ENCODE results near the gene STAT2.
A peak's percentile ranks its signal among the peaks of the same experiment; 100 is the strongest.
"Not testable (repeated sequence)": the region's sequence is repeated elsewhere in the genome, so short reads cannot be mapped to it uniquely, and the experiment has no call there.

The STAT2 gene

DNA sequence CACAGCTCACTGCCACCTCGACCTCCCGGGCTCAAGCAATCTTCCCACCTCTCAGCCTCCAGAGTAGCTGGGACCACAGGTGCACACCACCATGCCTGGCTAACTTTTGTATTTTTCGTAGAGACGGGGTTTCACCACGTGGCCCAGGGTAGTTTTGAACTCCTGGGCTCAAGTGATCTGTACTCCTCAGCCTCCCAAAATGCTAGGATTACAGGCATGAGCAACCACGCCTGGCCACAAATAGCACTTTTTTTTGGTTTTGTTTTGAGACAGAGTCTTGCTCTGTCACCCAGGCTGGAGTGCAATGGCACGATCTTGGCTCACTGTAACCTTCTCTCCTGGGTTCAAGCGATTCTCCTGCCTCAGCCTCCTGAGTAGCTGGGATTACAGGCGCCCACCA is 12.7 kb downstream of the STAT2 start:
- H3K4me1 Mint-ChIP-seq (ENCODE audit: low read depth in 2 of 2); H3K9me3 Mint-ChIP-seq; ATAC-seq (replicated peaks); DNase-seq; H3K4me3 Mint-ChIP-seq; H3K27me3 Mint-ChIP-seq: not testable (repeated sequence)
- Mint-ChIP-seq H3K36me3 (ENCODE audit: insufficient read depth) (peaks cover 77% of the 10 kb centered on the region), H3K27ac (peak overlapping the region in 1 of 2 donors; percentile 73)

DNA sequence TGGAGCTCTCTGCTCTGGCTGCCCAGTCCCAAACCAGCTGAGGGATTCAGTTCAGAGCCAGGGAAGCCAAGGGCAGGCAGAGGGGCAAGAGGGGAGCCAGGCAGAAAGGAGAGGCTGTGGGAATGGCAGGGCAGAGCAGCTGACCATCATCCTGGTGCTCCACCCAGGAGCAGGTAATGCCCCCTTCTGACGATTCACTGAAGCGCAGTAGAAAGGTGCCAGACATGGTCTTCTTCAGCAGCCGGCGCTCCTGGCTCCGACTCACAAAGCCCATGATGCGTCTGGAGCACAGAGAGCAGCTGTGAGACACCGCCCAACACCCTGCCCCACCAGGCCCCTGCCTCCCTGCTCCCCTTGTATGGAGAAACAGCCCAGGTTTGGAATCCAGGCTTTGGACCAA is 13.2 kb downstream of the STAT2 start:
- H3K4me3 Mint-ChIP-seq = no peak overlapping the region
- peaks cover 75% of the 10 kb centered on the region for H3K36me3 Mint-ChIP-seq (ENCODE audit: insufficient read depth)
- peak overlapping the region in 1 of 2 donors; percentile 73 for H3K27ac Mint-ChIP-seq
- no peaks in the 10 kb centered on the region for H3K4me1 Mint-ChIP-seq (ENCODE audit: low read depth in 2 of 2)
- ATAC-seq (replicated peaks) (peak; percentile 19), DNase-seq (no peak)
- no peaks in the 10 kb centered on the region for H3K27me3 Mint-ChIP-seq
- no peaks in the 10 kb centered on the region for H3K9me3 Mint-ChIP-seq

DNA sequence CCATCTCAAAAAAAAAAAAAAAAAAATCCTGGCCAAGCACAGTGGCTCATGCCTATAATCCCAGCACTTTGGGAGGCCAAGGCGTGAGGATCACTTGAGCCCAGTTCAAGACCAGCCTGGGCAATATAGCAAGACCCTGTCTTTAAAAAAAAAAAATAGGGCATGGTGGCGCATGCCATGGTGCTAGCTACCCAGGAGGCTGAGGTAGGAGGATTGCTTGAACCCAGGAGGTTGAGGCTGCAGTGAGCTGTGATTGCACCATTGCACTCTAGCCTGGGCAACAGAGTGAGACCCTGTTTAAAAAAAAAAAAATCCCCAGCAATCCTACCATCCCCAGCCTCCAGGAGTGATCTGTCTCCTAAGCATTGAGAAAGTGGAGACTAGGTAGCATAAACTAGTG is 17.6 kb downstream of the STAT2 start:
- ATAC-seq (replicated peaks); H3K4me3 Mint-ChIP-seq; DNase-seq; H3K27me3 Mint-ChIP-seq; H3K9me3 Mint-ChIP-seq: not testable (repeated sequence)
- Mint-ChIP-seq H3K4me1 (ENCODE audit: low read depth in 2 of 2) (peaks cover 13 to 15% of the 10 kb centered on the region in 2 donors), H3K27ac (peak overlapping the region; percentile 23 to 74), H3K36me3 (ENCODE audit: insufficient read depth) (peaks cover 38% of the 10 kb centered on the region)

DNA sequence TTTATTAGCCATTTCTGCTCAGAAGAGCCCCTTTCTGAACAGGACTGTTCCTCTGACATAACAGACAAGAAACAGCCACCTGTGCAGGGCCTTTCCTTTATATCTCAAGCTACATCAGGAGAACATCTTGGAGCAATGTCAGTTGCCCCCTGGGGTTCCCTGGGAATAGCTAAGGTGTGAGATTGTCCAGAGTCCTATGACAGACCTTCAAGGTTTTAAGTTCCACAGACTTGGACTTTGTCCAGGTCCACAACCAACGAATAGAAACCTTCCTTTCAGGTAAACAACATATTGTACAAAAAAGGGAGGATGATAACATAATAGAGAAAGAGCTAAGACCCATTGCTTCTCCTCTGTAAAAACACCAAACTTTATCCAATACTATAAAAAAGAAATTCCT is 18.3 kb downstream of the STAT2 start:
- Mint-ChIP-seq H3K4me3 (no peak overlapping the region), H3K27ac (peak overlapping the region; percentile 24 to 74), H3K9me3 (no peaks in the 10 kb centered on the region), H3K36me3 (ENCODE audit: insufficient read depth) (peaks cover 34% of the 10 kb centered on the region), H3K27me3 (no peaks in the 10 kb centered on the region), H3K4me1 (ENCODE audit: low read depth in 2 of 2) (peaks cover 13 to 15% of the 10 kb centered on the region in 2 donors)
- ATAC-seq (replicated peaks) (no peak), DNase-seq (no peak)

DNA sequence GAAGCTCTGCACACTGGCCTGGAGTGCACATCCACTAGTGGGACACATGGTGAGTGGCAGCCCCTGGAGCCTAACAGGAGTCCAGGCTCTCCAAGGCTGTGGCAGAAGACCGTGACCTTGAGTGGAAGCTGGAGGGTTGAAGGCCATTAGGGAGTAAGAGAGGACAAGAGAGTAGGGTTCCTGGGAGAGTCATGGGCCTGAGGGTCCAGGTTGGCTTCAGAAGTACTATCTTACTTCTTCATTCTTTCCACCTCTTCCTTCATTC is 20.8 kb downstream of the STAT2 start:
- DNase-seq (no peak), ATAC-seq (replicated peaks) (no peak)
- H3K9me3 Mint-ChIP-seq = no peaks in the 10 kb centered on the region
- peaks cover 18% of the 10 kb centered on the region for H3K36me3 Mint-ChIP-seq (ENCODE audit: insufficient read depth)
- H3K4me3 Mint-ChIP-seq = peak overlapping the region; percentile 83 to 84
- peaks cover 13 to 19% of the 10 kb centered on the region in 2 donors for H3K4me1 Mint-ChIP-seq (ENCODE audit: low read depth in 2 of 2)
- peak overlapping the region; percentile 95 to 97 for H3K27ac Mint-ChIP-seq
- no peaks in the 10 kb centered on the region for H3K27me3 Mint-ChIP-seq

DNA sequence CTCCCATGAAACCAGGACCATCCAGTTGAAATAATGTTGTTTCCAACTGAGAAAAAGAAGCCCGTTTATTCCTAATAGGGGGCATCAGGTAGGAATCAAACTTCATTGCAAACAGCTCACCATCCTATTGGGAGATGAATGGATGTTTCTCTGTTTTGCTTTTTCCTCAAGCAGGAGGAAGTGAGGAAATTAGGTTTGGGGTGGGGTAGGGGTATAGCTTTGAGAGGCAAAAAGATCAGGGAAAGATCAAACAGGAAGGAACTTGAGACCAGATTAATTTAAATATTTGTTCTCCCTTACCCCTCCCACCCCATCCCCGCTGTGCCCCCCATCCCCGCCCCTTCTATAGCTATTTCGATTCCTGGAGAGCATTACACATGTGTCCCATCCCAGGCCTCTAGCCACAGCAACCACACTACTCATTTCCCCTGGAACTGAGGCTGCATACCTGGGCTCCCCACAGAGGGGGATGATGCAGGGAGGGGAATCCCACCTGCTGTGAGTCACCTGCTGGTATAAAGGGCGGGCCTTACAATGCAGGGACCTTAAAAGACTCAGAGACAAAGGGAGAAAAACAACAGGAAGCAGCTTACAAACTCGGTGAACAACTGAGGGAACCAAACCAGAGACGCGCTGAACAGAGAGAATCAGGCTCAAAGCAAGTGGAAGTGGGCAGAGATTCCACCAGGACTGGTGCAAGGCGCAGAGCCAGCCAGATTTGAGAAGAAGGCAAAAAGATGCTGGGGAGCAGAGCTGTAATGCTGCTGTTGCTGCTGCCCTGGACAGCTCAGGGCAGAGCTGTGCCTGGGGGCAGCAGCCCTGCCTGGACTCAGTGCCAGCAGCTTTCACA is 21.4 kb downstream of the STAT2 start, which contains the start of gene IL23A:
Gene IL23A, plus strand, starts transcription at position 577 of the 850 bp plus-strand sequence. Its CDS starts 161 bp downstream, at position 738.
- ATAC-seq (replicated peaks) = peak; percentile 72
- no peaks in the 10 kb centered on the region for H3K27me3 Mint-ChIP-seq
- DNase-seq = peak; percentile 62 to 67 (median 65)
- peak within 1 kb of the TSS; percentile 95 to 97 for H3K27ac Mint-ChIP-seq
- H3K4me1 Mint-ChIP-seq (ENCODE audit: low read depth in 2 of 2) = peaks cover 15 to 23% of the 10 kb centered on the region in 2 donors
- H3K9me3 Mint-ChIP-seq = no peaks in the 10 kb centered on the region
- peak within 1 kb of the TSS; percentile 83 to 84 for H3K4me3 Mint-ChIP-seq
- peaks cover 20% of the 10 kb centered on the region for H3K36me3 Mint-ChIP-seq (ENCODE audit: insufficient read depth)

DNA sequence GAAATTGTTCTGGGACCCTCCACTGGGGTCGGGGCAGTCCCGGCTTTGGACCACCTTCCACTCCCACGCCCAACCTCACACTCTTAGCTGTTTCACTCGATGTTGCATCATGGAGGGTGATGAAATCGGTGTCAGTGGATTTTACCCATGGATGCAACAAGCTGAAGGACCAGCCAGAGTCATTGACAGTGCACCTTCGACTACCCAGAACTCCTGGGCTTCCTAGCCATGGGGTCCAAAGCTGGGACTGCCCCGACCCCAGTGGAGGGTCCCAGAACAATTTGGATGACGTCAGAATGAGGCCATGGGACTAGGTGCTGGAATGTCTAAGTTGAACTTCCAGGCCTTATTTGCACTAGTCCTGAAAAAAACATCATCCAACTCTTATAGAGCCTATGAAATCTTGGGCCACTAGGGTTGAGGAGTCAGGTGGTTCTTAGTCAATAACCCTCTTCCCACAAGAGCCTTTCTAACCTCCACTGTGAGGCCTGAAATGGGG is 22.1 kb downstream of the STAT2 start:
- H3K9me3 Mint-ChIP-seq = no peaks in the 10 kb centered on the region
- H3K27me3 Mint-ChIP-seq = no peaks in the 10 kb centered on the region
- peaks cover 28% of the 10 kb centered on the region for H3K36me3 Mint-ChIP-seq (ENCODE audit: insufficient read depth)
- peak overlapping the region; percentile 95 to 97 for H3K27ac Mint-ChIP-seq
- no peak for DNase-seq
- no peak for ATAC-seq (replicated peaks)
- H3K4me1 Mint-ChIP-seq (ENCODE audit: low read depth in 2 of 2) = peaks cover 21 to 30% of the 10 kb centered on the region in 2 donors
- H3K4me3 Mint-ChIP-seq = no peak overlapping the region

DNA sequence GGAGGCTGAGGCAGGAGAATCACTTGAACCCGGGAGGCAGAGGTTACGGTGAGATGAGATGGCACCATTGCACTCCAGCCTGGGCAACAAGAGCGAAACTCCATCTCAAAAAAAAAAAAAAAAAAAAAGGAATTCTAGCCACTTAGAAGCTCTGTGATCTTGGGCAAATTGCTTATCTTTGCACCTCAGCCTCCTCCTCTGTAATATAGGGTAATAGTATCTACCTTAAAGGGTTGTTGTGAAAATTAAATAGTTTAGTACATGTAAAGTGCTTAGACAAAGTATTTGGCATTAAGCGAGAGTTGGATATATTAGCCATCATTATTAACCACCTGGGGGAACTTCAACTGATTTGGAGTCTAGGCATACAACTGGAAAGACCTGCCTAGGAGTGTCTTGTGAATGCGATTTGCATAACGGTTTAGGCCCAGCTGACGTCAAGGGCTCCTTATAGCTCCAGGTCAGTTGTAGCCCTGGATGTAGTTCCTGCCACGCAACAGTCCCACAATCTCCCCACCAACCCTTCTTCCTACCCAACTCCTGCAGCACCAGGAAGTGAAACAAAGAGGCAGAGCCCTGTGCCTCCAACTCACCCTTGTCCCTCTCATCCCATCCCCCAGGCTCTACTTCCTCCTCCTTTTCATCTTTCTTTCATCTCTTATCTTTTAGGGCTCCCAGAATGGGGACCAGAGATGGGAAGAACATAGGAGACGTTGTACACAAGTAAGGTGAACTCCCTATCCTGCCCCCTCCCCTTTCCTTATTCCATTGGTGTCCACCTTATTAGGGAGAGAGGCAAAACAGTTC is 23.3 kb downstream of the STAT2 start:
- ATAC-seq (replicated peaks) = no peak
- H3K4me3 Mint-ChIP-seq = no peak overlapping the region
- H3K36me3 Mint-ChIP-seq (ENCODE audit: insufficient read depth) = peaks cover 26% of the 10 kb centered on the region
- H3K27me3 Mint-ChIP-seq = no peaks in the 10 kb centered on the region
- no peaks in the 10 kb centered on the region for H3K9me3 Mint-ChIP-seq
- H3K27ac Mint-ChIP-seq = peak overlapping the region; percentile 41 to 95
- DNase-seq = no peak
- H3K4me1 Mint-ChIP-seq (ENCODE audit: low read depth in 2 of 2) = peaks cover 25 to 32% of the 10 kb centered on the region in 2 donors

DNA sequence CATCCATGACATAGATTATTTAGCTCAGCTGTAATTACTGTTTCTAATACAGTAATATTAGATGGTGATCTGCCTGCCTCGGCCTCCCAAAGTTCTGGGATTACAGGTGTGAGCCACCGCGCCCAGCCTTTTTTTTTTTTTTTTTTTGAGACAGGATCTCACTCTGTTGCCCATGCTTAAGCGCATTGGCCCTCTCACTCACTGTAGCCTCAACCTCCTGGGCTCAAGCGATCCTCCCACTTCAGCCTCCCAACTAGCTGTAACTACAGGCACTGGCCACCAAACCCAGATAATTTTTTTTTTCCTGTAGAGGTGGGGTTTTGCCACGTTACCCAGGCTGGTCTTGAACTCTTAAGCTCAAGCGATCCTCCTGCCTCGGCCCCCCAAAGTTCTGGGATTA is 24.4 kb downstream of the STAT2 start:
- DNase-seq, H3K9me3 Mint-ChIP-seq: not testable (repeated sequence)

DNA sequence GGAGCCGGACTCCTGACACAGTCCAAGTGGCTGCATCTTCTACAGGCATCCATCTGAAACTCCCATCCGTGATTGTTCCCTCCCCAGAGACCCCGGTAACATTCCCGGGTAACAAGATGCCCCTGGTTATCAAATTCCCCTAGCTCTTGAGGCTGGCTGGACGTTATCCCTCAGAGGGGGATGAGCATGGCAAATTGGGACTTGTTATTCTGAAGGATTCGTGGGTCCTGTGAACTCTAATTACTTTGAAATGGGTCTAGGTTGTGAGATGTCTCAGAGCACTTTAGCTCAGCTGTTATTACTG is 25.5 kb downstream of the STAT2 start:
- Mint-ChIP-seq H3K4me3 (peak overlapping the region; percentile 91 to 94), H3K27me3 (no peaks in the 10 kb centered on the region), H3K36me3 (ENCODE audit: insufficient read depth) (peaks cover 26% of the 10 kb centered on the region), H3K27ac (peak overlapping the region; percentile 100), H3K9me3 (no peaks in the 10 kb centered on the region), H3K4me1 (ENCODE audit: low read depth in 2 of 2) (peaks cover 23 to 30% of the 10 kb centered on the region in 2 donors)
- ATAC-seq (replicated peaks) (no peak), DNase-seq (no peak)

More for the DNA sequence above, 24.4 kb downstream of the STAT2 start:
- peak overlapping the region in 1 of 2 donors; percentile 19 for H3K4me3 Mint-ChIP-seq
- peak overlapping the region in 1 of 2 donors; percentile 100 for H3K27ac Mint-ChIP-seq
- not testable (repeated sequence) for H3K27me3 Mint-ChIP-seq; ATAC-seq (replicated peaks)
- peaks cover 25 to 32% of the 10 kb centered on the region in 2 donors for H3K4me1 Mint-ChIP-seq (ENCODE audit: low read depth in 2 of 2)
- peaks cover 26% of the 10 kb centered on the region for H3K36me3 Mint-ChIP-seq (ENCODE audit: insufficient read depth)

DNA sequence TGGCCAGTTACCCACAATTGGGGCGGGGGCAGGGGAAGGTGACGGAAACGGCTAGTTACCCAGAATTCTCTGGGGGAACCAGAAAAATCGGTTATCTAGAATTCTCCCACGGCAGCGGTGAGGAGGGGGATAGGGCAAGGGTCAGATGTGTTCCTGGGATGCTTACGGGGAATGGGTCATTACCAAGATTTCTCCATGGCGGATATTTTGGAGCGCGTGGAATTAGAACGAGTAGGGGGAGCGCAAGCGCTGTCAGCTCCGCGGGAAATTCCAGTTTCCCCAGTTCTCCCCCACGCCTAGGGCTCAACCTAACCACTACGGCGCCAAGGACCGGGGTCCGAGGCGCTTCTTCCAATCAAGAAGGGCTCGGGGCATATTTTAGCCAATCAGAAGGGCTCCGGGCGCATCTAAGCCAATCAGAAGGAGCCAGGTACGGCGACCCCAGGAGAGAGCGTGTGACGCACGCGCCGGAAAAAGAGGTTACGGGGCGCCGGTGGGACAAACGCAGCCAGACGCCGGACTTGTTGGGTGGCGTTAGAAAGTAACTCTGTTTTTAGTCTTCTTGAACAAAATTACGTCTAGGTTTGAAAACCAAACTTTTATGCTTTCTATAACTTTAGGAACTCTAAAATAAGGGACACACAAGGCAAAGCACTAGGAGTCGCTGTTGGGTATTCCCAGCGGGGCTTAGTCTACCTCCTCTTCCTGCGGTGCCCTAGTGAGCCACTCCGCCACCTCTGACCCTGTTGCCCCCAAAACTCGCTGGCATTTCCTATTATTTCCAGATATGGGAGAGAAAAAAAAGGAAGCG is 26.0 kb downstream of the STAT2 start, which contains the start of gene PAN2:
Gene PAN2, minus strand, starts transcription at position 322 of the 811 bp plus-strand sequence. CDS start 906 bp downstream, outside the sequence.
- peak; percentile 86 for ATAC-seq (replicated peaks)
- Mint-ChIP-seq H3K4me1 (ENCODE audit: low read depth in 2 of 2) (peaks cover 18 to 25% of the 10 kb centered on the region in 2 donors), H3K27me3 (no peaks in the 10 kb centered on the region)

DNA sequence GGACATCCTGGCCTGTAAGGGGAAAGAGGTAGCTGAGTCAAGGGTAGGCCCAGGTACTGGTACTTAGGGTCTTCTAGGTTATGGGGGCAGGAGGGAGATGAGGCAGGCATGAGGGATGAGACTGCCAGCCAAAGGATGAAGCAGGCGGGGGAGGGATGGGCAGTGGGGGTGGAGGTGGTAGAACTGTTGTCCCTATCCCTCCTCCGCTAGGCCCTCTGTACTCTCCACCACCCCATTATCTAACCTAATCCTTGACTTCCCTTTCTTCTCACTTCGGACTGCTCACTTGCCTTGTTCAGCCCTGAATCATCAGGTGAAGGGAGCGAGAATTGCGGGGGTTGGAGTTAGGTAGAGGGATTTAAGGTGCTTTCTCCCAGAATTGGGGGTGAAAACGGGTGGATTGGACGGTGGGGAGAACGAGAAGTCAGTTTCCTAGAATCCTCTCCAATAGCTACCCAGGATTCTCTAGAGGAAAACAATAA is 26.7 kb downstream of the STAT2 start:
- Mint-ChIP-seq H3K9me3 (no peaks in the 10 kb centered on the region), H3K4me1 (ENCODE audit: low read depth in 2 of 2) (peaks cover 13 to 19% of the 10 kb centered on the region in 2 donors), H3K36me3 (ENCODE audit: insufficient read depth) (peaks cover 21% of the 10 kb centered on the region), H3K27me3 (no peaks in the 10 kb centered on the region), H3K4me3 (peak overlapping the region; percentile 91 to 94), H3K27ac (peak overlapping the region; percentile 100)
- DNase-seq (peak in 1 of 3 experiments; percentile 4), ATAC-seq (replicated peaks) (peak; percentile 2)

More for the DNA sequence above, 26.0 kb downstream of the STAT2 start, which contains the start of gene PAN2:
- Mint-ChIP-seq H3K4me3 (peak within 1 kb of the TSS; percentile 91 to 94), H3K36me3 (ENCODE audit: insufficient read depth) (peaks cover 24% of the 10 kb centered on the region), H3K27ac (peak within 1 kb of the TSS; percentile 100), H3K9me3 (no peaks in the 10 kb centered on the region)
- peak; percentile 89 to 91 (median 89) for DNase-seq

Measured in effector memory CD8-positive, alpha-beta T cell (primary cell).